HG03159 (cell line): ENCODE results near the gene DGKD.

Source experiments
- ATAC-seq: cut with Tn5 transposase; IDR thresholded peaks from one replicate; pipeline ENCODE4 v1.9.1; 2021; ENCODE audit warnings: mild to moderate bottlenecking, moderate library complexity; ENCODE audit not compliant: unreplicated experiment

Gene DGKD

GRCh38 chr2:233423552-233423860, 69.2 kb downstream of the DGKD start:
- ATAC-seq: no peak

GRCh38 chr2:233424154-233424951, 70.1 kb downstream of the DGKD start:
- no peak for ATAC-seq

GRCh38 chr2:233426619-233427342, 72.5 kb downstream of the DGKD start:
- no peak for ATAC-seq

GRCh38 chr2:233428008-233428407, 73.7 kb downstream of the DGKD start:
- no peak for ATAC-seq

GRCh38 chr2:233428438-233428837, 74.1 kb downstream of the DGKD start:
- no peak for ATAC-seq

GRCh38 chr2:233429175-233429897, 75.0 kb downstream of the DGKD start:
- no peak for ATAC-seq

- no peak for ATAC-seq
Measured at GRCh38 chr2:233430081-233430480, 75.8 kb downstream of the DGKD start.

- ATAC-seq: no peak
Measured at GRCh38 chr2:233430651-233431050, 76.4 kb downstream of the DGKD start.

- ATAC-seq: no peak
Measured at GRCh38 chr2:233433029-233433428, 78.7 kb downstream of the DGKD start.

- no peak for ATAC-seq
Measured at GRCh38 chr2:233433794-233434193, 79.5 kb downstream of the DGKD start.

- no peak for ATAC-seq
Measured at GRCh38 chr2:233434666-233435330, 80.5 kb downstream of the DGKD start.

- no peak for ATAC-seq
Measured at GRCh38 chr2:233435436-233436190, 81.3 kb downstream of the DGKD start.

- no peak for ATAC-seq
Measured at GRCh38 chr2:233436191-233436581, 81.9 kb downstream of the DGKD start.

GRCh38 chr2:233436691-233437438, 82.6 kb downstream of the DGKD start:
- ATAC-seq: no peak

GRCh38 chr2:233437439-233437955, 83.2 kb downstream of the DGKD start:
- no peak for ATAC-seq

GRCh38 chr2:233438573-233439147, 84.4 kb downstream of the DGKD start:
- ATAC-seq: no peak

- no peak for ATAC-seq
Measured at GRCh38 chr2:233439191-233439590, 84.9 kb downstream of the DGKD start.

- no peak for ATAC-seq
Measured at GRCh38 chr2:233440314-233440713, 86.0 kb downstream of the DGKD start.

- no peak for ATAC-seq
Measured at GRCh38 chr2:233440714-233441113, 86.4 kb downstream of the DGKD start.
